HG03442 (cell line): Measurements from ENCODE around the gene CCR7.
"Not testable (repeated sequence)": the region's sequence is repeated elsewhere in the genome, so short reads cannot be mapped to it uniquely, and the experiment has no call there.

Experiments
- ATAC-seq: cut with Tn5 transposase; IDR thresholded peaks from one replicate; pipeline ENCODE4 v1.9.1; 2021; ENCODE audit warnings: mild to moderate bottlenecking, moderate library complexity; ENCODE audit not compliant: unreplicated experiment

CCR7 gene

DNA sequence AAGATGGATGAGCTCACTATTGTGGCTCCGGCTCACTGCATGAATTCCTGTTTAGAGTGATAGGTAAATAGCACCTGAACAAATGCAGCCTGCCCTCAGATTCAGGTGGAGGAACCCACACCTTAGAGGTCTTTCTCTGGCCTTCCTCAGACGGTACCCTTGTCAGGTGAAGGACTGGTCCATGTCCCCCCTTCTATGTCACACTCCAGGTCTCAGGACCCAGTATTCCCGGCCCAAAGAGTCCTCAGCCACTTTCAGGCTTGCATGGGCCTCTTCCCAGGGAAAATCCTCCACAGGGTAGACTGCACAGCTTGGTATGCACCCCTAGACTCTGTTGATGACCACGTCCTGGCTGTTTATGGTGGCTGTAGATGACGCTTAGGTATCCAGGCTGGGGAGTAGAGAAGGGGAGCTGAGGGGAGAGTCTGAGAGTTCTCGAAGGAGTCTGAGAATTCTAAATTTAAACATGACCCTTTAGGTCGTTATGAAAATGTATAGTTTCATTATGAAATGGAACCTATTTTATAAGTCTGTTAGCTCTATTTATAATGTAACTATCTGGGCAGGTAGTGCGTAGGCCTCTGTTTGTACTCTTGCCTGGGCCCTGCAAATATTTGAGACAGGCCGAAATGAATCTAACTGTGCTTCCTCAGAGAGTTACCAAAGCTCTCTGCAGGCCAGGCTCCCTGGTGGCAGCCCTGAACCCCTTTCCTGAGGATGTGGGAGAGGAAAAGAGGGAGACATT lies 32.5 kb upstream of the CCR7 start:
- ATAC-seq, result no peak

DNA sequence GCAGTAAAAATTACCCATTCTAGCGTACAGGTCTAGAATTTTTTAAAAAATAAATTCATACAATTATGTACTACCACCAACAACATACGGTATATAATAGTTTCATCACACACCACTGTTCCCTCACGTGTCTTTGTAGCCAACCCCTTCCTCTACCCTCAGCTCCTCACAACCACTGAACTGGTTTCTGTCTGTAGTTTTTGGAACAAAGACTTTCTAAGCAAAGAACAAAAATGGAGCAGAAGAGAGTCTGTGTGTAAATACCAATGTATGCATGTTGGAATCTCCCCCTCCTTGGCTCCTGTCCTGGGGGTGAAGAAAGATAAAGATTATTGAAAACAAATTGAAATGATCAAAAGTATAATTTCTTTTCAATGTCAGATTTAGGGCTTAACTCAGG lies 31.9 kb upstream of the CCR7 start:
- ATAC-seq, result no peak

DNA sequence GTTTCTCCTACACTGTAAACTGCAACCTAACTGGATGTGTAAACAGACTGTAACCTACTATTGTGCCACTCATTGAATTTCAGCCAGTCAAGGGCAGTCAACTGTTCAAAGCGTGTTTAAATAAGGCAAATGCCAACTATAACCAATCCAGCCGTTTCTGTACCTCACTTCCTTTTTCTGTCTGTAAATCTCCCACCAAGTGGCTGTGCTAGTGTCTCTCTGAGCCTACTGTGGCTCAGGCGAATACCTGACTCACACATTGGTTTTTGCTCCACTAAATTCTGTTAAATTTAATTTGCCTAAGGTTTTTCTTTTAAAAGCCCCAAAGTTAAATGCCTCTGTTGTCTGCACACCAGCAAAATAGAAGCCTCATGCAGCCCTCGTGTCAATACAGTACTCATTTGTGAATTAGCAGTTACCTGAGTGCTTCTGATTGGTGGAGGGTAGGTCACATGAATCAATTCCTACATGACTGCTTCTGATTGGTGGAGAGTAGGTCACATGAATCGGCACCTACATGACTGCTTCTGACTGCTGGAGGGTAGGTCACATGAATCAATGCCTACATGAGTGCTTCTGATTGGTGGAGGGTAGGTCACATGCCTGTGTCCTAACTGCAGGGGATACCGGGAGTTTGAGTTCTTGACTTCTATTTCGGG lies 31.1 kb upstream of the CCR7 start:
- ATAC-seq, result no peak

DNA sequence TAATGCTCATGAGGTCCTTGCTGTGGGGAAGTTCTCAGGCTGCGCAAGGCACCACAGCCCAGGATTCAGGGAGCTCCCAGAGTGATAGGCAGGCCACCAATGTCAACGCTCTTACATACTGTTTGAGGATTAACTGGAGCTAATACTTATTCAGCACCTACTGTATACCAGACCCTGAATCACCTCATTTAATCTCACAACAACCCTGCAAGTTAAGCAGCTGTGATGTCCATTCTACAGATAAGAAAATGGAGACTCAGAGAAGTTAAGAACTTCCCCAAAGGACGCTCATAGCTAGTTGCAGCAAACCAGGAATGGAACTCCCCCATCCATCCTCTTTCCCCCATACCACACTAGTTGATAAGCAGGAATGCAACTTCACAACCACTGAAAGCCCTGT lies 25.5 kb upstream of the CCR7 start:
- no peak for ATAC-seq

DNA sequence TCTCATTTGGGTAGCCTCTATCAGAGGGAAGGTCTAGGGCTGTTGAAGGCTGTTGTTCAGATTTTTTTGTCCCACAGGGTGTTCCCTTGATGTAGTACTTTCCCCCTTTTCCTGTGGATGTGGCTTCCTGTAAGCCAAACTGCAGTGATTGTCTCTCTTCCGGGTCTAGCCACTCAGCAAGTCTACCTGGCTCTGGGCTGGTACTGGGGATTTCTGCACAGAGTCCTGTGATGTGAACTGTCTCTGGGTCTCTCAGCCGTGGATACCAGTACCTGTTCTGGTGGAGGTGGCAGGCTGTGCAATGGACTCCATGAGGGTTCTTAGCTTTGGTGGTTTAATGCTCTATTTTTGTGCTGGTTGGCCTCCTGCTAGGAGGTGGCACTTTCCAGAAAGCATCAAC lies 23.3 kb upstream of the CCR7 start:
- no peak for ATAC-seq

DNA sequence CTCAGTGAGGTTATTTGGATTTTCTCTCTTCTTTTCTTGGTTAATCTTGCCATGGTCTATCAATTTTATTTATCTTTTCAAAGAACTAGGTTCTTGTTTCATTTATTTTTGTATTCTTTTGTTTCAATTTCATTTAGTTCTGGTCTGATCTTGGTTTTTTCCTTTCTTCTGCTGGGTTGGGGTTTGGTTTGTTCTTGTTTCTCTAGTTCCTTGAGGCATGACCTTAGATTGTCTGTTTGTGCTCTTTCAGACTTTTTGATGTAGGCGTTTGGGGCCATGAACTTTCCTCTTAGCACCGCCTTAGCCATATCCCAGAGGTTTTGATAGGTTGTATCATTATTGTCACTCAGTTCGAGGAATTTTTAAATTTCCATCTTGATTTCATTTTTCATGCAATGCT lies 21.0 kb upstream of the CCR7 start:
- ATAC-seq, result not testable (repeated sequence)

DNA sequence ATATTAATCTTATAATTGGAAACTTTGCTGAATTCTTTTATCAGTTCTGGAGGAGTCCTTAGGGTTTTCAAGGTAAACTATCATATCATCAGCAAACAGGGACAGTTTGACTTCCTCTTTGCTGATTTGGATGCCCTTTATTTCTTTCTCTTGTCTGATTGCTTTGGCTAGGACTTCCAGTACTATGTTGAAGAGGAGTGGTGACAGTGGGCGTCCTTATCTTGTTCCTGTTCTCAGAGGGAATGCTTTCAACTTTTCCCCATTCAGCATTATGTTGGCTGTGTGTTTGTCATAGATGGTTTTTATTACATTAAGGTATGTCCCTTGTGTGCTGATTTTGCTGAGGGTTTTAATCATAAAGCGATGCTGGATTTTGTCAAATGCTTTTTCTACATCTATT lies 19.7 kb upstream of the CCR7 start:
- ATAC-seq, result not testable (repeated sequence)

DNA sequence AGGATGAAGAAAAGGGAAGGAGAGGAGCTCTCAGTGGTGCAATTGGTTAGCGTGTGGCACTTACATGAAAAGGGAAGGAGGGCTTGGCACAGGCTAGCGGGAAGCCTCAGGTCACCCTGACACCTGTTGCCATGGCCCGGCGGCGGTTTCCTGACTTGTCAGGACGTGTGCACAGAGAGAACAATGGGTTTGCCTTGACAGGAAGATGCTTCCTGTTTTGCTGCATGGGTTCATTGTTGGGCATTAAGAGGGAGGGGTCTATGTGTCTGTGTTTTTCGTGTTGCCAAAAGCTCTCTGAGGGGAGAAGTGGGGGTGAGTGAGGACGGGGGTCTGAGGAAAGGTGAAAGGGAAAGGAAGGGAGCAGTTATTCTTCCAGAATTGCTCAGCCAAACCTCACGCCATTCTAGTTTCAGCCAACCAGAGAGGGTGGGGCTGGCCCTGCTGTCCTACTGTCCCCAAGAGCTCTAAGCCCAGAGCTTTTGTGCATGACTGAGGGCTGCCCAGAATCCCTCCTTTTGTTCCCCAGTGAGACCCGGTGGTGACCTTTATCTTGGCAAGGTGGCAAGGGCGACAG lies 17.1 kb upstream of the CCR7 start:
- ATAC-seq, result peak; percentile 73

DNA sequence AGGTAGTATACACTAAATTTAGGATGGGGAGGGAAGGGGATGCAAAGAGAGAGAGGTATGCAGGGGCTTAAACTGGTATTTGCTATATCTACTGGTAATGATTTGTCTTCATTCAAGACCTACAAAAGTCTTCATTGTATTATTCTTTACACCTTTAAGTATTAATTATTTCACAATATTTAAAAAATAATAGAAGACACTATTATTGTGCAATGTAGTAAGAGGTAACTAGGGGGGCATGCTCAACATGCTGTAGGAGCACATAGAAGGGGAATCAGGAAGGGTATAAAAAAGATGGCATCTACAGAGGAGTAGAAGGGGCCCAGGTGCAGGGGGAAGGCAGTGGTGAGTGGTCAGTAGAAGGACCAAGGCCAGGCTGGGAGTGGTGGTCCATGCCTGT lies 14.9 kb upstream of the CCR7 start:
- no peak for ATAC-seq

DNA sequence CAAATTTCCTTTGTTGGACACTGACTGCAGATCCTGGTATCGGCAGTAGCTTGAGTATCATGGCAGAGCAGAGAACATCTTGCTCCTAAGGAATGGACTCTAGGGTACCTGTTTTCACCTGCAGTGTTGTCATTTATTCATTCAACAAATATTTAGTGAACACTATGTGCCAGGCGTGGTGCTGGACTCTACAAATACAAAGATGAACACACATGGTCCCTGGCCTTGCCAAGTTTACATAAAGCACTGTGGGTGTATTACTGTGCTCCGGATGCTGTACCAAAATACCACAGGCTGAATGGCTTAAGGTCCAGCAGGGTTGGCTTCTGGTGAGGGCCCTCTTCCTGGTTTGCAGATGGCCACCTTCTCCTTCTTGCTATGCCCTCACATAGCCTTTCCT lies 14.2 kb upstream of the CCR7 start:
- ATAC-seq, result no peak

DNA sequence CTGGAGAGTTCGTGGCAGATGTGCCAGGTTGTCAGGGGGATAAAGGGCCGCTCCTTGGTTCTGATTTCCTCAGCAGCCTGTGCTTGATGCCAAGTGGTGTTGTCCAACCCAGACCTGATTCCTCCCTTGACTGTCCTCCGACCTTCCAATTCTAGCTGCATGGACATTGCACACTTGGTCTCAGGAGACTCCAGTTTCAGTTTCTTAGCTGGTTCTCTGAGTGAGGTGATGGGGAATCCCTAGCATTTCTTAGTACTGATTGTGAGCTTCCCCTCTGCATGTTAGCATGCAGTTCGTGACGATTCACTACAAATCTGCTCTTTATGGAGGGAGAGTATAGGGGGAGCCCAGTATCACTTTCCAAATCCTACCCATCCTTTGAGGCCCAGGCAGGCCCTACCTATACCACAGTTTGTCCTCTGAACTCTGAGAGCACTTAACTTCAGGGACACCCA lies 12.4 kb upstream of the CCR7 start:
- ATAC-seq, result peak; percentile 41

DNA sequence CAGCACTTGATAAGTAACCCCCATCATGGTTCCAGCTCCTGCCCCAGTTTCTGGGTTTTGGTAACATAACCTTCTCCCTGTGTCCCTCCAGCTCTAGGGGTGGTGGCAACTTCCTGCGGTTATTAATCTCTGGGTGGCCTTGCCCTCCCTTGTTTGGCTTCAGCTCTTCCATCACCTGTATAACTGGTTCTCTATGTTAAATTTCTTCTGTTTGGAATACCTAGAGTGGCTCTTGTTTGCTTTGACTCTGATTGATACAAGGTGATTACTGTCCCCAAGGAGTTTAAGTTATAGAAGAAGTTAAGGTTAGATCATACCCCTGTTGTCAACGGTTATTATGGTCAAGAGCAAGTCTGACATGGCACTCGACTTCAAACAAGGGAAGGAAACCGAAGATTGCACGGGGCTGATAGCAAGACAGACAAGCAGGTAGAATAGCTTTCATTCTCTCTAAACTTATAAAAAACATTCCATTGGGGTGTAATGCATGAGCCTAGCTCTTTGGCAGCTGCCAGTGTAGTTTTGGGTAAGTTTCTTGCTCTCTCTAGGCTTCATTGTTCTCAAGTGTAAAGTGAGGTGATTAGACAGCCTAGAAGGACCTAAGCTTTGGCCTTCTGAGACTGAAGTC lies 11.0 kb upstream of the CCR7 start:
- no peak for ATAC-seq

DNA sequence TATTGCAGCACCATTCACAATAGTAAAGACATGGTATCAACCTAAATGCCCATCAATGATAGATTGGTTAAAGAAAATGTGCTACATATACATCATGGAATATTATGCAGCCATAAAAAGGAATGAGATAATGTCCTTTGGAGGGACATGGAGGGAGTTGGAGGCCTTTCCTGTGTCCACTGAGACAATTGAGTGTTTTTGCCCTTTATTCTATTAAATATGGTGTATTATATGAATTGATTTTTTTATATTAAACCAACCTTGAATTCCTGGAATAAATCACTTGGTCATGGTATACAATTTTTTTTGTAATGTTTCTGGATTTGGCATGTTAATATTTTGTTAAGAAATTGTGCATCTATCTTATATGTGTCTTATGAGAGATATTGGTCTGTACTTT lies 9.0 kb upstream of the CCR7 start:
- no peak for ATAC-seq

DNA sequence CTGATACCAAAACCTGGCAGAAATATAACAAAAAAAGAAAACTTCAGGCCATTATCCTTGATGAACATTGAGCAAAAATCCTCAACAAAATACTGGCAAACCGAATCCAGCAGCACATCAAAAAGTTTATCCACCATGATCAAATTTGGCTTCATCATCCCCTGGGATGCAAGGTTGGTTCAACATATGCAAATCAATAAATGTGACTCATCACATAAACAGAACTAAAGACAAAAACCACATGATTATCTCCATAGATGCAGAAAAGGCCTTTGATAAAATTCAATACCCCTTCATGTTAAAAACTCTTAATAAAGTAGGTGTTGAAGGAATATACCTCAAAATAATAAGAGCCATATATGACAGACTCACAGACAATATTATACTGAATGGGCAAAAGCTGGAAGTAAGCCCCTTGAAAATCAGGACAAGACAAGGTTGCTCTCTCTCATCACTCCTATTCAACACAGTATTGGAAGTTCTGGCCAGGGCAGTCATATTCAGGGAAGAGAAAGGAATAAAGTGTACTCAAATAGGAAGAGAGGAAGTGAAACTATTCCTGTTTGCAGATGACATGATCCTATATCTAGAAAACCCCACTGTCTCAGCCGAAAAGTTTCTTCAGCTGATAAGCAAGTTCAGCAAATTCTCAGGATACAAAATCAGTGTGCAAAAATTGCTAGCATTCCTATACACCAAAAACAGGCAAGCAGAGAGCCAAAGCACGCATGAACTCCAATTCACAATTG lies 7.1 kb upstream of the CCR7 start:
- not testable (repeated sequence) for ATAC-seq

DNA sequence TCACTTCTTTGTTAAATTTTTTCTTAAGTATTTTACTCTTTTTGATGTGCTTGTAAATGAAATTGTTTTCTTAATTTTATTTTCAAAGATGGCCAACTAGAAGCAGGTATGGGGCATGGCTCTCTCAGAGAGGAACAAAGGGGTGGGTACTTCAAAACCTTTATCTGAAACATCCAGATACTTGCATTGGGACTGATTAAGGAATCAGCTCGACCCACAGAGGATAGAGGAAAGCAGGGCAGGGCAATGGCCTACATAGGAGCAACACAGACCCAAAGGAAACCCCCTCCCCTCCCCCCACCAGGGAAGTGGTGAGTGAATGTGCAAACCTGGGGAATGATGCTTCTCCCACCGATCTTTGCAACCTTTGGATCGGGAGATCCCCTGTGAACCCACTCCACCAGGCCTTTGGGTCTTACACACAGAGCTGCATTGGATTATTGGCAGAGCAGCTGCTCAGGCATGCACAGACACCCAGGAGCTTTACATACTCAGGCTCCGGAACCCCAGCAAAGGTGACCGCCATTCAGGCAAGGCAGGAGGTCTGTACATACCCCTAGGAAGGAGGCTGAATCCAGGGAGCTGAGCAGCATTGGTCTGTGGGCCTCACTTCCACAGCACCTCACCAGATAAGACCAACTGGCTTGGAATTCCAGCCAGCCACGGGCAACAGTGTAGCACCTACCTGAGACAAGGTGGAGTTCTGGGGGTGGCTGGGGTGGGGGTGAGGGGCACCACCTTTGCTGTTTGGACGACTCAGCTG lies 3.0 kb upstream of the CCR7 start:
- ATAC-seq, result no peak

DNA sequence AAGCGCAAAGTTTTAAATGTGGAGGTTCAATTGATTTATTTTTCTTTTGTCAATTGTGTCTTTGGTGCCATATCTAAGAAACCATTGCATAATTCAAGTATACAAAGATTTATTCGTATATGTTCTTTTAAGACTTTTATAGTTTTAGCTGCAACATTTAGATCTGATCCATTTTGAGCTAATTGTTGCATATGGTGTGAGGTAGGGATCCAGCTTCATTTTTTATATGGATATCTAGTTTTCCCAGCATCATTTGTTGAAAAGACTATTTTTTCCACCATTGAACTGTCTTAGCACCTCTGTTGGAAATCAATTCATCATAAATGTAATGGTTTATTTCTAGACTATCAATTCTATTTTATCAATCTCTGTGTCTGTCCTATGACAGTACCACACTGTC lies 2.1 kb upstream of the CCR7 start:
- no peak for ATAC-seq

DNA sequence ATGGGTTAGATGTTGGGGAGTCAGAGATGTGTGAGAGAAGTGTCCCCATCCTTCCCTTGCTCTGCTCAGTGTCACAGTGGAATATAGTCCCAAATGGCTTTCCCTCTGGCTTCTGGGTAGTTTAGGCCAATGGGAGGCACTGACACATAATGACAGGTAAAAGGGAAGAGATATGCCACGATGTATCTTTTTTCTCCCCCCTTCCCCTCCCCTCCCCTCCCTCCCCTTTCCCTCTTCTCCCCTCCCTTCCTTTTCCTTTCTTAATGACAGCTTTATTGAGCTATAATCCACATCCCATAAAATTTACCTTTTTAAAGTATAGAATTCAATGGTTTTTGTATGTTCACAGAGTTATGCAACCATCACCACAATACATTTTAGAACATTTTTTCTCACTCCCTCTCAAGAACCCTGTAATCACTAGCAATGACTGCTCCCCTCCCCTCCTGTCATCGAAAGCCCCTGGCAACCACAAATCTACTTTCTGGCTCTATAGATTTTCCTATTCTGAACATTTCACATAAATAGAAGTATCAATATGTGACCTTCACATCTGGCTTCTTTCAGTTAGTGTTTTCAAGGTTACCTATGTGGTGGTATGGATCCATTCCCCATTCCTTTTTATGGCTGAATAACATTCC lies 617 bp upstream of the CCR7 start:
- ATAC-seq, result no peak

DNA sequence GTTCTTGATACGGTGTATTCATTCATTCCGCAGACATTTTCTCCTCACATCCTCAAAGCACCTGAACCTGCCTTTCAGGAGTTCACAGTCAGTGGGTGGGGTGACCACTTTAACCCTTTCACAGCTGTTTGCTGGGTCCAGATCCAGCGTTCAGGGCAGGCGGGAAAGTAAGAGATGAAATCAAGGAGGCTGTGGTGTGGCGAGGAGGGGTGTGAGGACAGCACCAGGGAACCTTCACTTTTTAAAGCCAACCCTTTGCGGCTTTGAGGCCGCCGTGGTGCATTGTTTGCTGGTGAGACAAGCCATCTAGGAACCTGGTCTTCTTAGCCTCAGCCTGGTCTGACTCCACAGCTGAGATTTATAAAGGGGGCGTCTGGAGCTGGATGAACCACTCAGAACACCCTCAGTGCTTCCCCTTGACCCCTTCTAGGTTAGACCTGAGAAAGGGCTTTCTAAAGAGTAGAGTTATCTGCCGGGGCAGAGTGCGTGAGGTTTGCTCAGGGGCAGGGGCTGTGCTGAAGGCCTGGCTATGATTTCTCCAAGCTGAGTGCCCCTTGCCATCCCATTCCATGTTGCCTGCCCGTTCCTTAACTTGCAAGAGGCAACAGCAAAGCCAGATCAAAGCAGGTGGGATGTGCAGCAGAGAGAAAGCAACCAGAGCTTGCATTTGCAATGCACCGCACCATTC lies 933 bp downstream of the CCR7 start:
- ATAC-seq, result no peak
